LNCAP (cell line): ENCODE measurements around the gene C2orf72.

Experiments
- CTCF ChIP-seq: fragments of 450-650 bp; IDR thresholded peaks from 2 replicates; pipeline ENCODE4 v1.5.1; 2017; ENCODE audit warnings: mild to moderate bottlenecking

The C2orf72 gene

GRCh38 chr2:231037202-231037730 lies at the start of gene C2orf72:
TSS of gene C2orf72 (plus strand) at chr2:231037523. CDS start at chr2:231037566, 43 bp downstream.
- TF ChIP-seq CTCF, result no peak

GRCh38 chr2:230989731-230990130 lies 47.6 kb upstream of the C2orf72 start:
- TF ChIP-seq CTCF, result no peak

- TF ChIP-seq CTCF, result no peak
These were observed 47.0 kb upstream of the C2orf72 start for GRCh38 chr2:230990131-230990898.

- TF ChIP-seq CTCF, result no peak
These were observed 46.5 kb upstream of the C2orf72 start for GRCh38 chr2:230990899-230991150.

- no peak for TF ChIP-seq CTCF
These were observed 45.7 kb upstream of the C2orf72 start for GRCh38 chr2:230991598-230991997.

- no peak for TF ChIP-seq CTCF
These were observed 41.5 kb upstream of the C2orf72 start, which contains the start of gene SPATA3 for GRCh38 chr2:230995821-230996220. TSS of gene SPATA3 (plus strand) at chr2:230996121. CDS start at chr2:230996234, 113 bp downstream.

GRCh38 chr2:230996661-230997060 lies 40.7 kb upstream of the C2orf72 start:
- no peak for TF ChIP-seq CTCF
